GM19238 (cell line): ENCODE measurements around the gene IFT20.

Experiments used
- DNase-seq: peaks from one replicate; pipeline ENCODE4 v3.0.0; 2011; ENCODE audit warnings: low spot score; ENCODE audit not compliant: insufficient read length

The IFT20 gene

GRCh38 chr17:28335201-28335958 is at the start of gene IFT20, which contains the start of gene TNFAIP1:
Gene IFT20, minus strand, starts transcription at chr17:28335472. Its CDS starts 3,487 bp downstream, at chr17:28331985.
Gene TNFAIP1, plus strand, starts transcription at chr17:28335761. Its CDS starts 3,761 bp downstream, at chr17:28339522.
- peak; percentile 97 for DNase-seq

- no peak for DNase-seq
These were observed 49.7 kb upstream of the IFT20 start for GRCh38 chr17:28385037-28385400.

- peak; percentile 69 for DNase-seq
These were observed 49.2 kb upstream of the IFT20 start for GRCh38 chr17:28384281-28385036.

GRCh38 chr17:28381141-28381825 is 46.0 kb upstream of the IFT20 start:
- DNase-seq, result no peak

- no peak for DNase-seq
These were observed 44.8 kb upstream of the IFT20 start for GRCh38 chr17:28379814-28380801.

- no peak for DNase-seq
These were observed 37.6 kb upstream of the IFT20 start for GRCh38 chr17:28372945-28373274.

GRCh38 chr17:28372203-28372944 is 37.1 kb upstream of the IFT20 start:
- DNase-seq, result peak; percentile 38

GRCh38 chr17:28371245-28372202 is 36.3 kb upstream of the IFT20 start, which contains the start of gene SARM1:
Gene SARM1, plus strand, starts transcription at chr17:28371694. Its CDS starts 339 bp downstream, at chr17:28372033.
- peak; percentile 92 for DNase-seq

GRCh38 chr17:28370744-28371103 is 35.5 kb upstream of the IFT20 start:
- no peak for DNase-seq

GRCh38 chr17:28370035-28370743 is 34.9 kb upstream of the IFT20 start, which contains the start of gene VTN:
Gene VTN, minus strand, starts transcription at chr17:28370307. Its CDS starts 104 bp downstream, at chr17:28370203.
- no peak for DNase-seq

GRCh38 chr17:28369684-28370034 is 34.4 kb upstream of the IFT20 start:
- DNase-seq, result no peak

GRCh38 chr17:28368915-28369683 is 33.8 kb upstream of the IFT20 start:
- no peak for DNase-seq

GRCh38 chr17:28368306-28368831 is 33.1 kb upstream of the IFT20 start:
- DNase-seq, result no peak

- DNase-seq, result no peak
These were observed 32.5 kb upstream of the IFT20 start for GRCh38 chr17:28367641-28368305.

GRCh38 chr17:28366605-28367004 is 31.3 kb upstream of the IFT20 start:
- DNase-seq, result no peak

GRCh38 chr17:28365487-28365886 is 30.2 kb upstream of the IFT20 start:
- no peak for DNase-seq
